AG09319 (cell line): ENCODE measurements around the gene CACNG3.

ENCODE experiments used
- DNase-seq: peaks from one replicate; pipeline ENCODE4 v3.0.0-alpha.2; 2010; ENCODE audit warnings: low read depth; ENCODE audit errors: extremely low read depth
- CTCF ChIP-seq: IDR thresholded peaks from 2 replicates; pipeline ENCODE4 v1.5.1; 2011; ENCODE audit warnings: low read depth, mild to moderate bottlenecking, inconsistent platforms, low read length, moderate library complexity

CACNG3 gene

DNA sequence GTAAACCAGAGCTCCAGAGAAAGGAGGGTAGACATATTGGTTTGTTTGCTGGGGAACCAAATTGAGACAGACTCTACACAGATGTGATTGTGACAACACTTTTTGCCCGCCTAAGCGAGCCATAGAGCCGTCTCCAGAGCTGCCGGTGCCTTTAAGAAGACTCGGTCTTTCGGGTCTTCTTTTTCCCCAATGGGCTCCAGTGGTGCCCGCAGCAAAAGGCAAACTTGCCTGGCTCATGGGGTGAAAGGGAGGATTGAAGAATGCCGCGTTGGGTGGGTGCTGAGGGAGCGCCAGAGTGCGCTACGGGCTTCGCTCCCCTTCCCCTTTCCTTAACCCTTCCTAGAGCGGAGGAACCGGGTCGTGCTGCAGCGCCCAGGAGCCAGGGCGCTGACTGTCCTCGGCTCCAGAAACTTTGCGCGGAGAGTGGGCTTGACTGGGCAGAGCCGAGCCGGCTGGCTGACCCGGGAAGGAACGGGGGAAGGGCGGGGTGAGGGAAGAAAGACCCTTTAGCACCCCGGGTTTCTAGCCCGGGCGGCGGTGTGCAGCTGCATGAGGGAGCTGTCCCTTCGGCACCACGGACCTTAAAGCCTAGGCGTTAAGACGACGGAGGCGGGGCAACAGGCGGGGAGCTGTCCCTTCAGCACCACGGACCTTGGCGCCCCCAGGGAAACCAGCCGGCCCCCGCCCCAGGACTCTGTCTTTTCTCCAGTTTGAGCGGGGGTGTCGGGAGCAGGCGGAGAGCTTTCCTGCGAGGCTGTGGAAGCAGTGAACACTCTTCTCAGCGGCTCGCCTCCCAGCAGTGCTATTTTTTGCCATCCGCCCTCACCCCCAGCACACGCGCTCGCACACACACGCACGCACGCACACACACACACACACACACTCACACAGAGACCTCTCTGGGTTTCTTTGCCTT, at the start of gene CACNG3:
CACNG3 (plus strand) TSS at position 880 of the 916 bp plus-strand sequence. CDS start 420 bp downstream, outside the sequence.
- DNase-seq, result no peak
- TF ChIP-seq CTCF, result no peak

DNA sequence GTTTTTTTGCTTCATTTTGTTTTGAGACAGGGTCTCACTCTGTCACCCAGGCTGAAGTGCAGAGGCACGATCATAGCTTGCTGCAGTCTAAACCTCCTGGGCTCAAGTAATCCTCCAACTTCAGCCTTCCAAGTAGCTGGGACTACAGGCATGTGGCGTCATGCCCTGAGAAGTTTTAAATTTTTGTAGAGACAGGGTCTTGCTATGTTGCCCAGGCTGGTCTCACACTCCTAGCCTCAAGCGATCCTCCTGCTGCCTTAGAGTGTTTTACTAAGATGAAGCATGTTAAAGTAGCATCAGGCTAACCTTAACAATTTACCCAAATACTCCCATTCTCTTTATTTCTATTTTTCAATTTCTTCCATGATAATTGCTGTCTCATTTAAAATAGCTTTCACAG, 49.2 kb upstream of the CACNG3 start:
- no peak for DNase-seq
- no peak for TF ChIP-seq CTCF

DNA sequence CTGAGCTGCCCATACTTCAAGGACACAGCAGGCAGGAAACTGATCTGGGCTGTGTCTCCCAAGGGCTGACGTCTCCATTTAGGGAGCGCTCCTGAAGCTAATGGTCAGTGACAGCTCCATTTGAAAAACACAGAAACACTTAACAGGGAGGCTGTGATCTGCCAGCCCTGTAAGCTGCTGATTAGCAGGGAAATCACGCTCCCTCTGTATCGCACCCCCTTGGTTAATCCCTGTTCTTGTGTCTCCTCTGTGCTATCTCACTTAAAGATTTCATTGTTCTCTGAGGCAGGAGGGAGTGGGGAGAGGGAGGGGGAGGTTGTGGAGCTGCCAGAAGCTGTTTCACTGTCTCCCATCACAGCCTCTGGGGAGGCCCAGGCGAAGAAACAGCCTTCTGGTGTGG, 47.4 kb upstream of the CACNG3 start:
- DNase-seq, result no peak
- TF ChIP-seq CTCF, result no peak

GRCh38 chr16:24214992-24215391, 41.1 kb upstream of the CACNG3 start:
- TF ChIP-seq CTCF, result no peak
- no peak for DNase-seq

DNA sequence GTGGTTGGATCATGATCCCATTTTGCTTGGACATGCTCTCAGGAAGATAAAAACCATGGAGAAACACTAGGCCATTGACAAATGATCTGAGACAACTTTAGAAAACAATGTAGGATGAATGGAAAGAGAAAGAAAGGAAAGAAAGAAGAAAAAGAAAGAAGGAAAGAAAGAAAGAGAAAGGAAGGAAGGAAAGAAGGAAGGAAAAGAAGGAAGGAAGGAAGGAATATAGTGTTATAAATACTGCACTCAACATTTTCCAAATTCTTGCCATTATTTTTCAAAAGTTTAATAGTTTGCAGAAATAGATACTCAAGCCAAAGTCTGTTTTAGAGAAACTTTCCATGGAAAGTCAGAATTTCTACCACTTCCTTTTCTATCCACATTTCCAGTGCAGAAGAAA, 39.2 kb upstream of the CACNG3 start:
- TF ChIP-seq CTCF, result no peak
- no peak for DNase-seq

DNA sequence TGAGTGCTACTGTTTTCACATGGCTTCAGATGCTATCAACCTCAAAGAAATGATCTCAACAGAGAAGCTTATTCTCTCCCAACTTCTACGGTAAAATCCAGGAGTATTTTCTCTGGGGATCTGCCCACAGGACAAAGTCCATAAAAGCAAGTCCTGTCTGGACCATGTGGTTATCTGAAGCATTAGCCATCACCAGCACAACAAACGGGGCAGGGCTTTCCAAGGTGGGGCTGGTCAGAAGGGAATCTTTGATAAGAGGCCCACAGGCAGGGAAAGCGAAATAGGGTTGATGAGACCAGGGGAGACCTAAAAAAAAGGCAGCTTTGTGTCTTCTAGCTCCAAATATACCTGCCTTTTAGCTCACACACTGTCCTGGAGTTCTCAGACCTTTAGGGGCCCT, 38.7 kb upstream of the CACNG3 start:
- no peak for TF ChIP-seq CTCF
- no peak for DNase-seq

- no peak for TF ChIP-seq CTCF
- DNase-seq, result no peak
Measured at GRCh38 chr16:24218299-24218698, 37.8 kb upstream of the CACNG3 start.
